Middle frontal gyrus (tissue), 1 donor: Measurements from ENCODE around the gene CPA2.

Experiments used
- DNase-seq: peaks from one replicate; pipeline ENCODE4 v3.0.0-alpha.2; 2015; ENCODE audit warnings: low spot score; ENCODE audit errors: extremely low spot score

The CPA2 gene

DNA sequence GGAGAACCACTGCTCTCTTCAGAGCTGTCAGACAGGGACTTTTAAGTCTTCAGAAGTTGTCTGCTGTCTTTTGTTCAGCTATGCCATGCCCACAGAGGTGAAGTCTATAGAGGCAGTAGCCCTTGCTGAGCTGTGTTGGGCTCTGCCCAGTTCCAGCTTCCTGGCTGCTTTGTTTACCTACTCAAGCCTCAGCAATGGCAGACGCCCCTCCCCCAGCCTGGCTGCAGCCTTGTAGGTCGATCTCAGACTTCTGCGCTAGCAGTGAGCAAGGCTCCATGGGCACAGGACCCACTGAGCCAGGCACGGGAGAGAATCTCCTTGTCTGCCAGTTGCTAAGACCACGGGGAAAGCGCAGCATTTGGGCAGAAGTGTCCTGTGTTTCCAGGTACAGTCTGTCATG lies 12.1 kb upstream of the CPA2 start:
- no peak for DNase-seq

- DNase-seq = no peak
Measured at GRCh38 chr7:130256704-130257103, 10.0 kb upstream of the CPA2 start.

- no peak for DNase-seq
Measured at GRCh38 chr7:130258494-130259078, 8.1 kb upstream of the CPA2 start.

DNA sequence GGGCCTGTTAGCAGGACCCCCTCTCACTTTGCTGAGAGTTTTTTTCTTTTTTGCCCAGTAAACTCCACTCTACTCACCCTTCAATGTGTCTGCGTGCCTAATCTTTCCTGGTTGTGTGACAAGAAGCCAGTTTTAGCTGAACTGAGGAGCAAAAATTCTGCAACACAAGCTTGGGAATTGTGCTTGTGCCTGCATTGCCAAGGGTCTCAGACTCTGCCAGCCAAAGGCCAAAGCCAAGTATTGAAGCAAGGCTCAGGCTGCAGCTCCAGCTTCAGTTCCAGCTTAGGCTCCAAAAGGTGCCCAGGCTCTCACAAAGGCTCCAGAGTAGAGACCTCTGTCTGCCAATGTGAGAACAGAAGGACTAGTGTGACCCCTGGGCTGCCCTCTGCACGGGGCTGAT lies 4.2 kb upstream of the CPA2 start:
- no peak for DNase-seq

DNA sequence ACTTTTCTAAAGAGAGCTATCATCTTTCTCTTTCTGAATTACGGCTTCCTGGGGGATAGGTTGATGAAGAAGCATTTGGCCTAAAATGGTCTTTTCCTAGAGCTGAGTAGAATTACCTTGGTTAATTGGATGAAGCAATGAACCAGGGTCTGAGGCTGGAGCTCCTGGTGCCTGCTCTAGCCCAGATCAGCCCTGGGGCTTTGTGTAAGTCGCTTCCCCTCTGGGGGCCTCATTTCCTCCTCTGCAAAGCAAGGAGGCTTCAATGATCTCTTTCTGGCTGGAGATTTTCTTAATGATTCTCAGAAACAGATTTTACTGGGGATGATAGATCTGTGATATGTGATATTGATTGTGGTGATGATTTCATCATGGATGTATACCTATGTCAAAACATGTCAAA lies 3.5 kb upstream of the CPA2 start:
- no peak for DNase-seq

DNA sequence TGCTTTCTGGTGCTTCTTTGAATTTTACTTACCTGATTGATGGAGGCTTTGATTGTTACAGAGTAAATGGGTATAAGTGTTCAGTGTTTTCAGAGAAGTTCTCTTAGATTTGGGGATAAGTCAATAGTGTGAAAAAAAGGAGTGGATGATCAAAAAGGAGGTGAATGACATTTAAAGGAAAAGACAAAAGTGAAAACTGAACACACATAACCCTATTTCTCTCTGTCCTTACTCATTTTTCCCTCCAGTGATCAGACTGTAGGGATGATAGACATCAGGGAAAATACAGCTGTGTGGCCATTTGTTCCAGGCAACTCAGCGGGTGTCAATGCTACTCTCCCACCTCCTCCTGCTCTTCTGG lies 278 bp downstream of the CPA2 start:
- DNase-seq = no peak

DNA sequence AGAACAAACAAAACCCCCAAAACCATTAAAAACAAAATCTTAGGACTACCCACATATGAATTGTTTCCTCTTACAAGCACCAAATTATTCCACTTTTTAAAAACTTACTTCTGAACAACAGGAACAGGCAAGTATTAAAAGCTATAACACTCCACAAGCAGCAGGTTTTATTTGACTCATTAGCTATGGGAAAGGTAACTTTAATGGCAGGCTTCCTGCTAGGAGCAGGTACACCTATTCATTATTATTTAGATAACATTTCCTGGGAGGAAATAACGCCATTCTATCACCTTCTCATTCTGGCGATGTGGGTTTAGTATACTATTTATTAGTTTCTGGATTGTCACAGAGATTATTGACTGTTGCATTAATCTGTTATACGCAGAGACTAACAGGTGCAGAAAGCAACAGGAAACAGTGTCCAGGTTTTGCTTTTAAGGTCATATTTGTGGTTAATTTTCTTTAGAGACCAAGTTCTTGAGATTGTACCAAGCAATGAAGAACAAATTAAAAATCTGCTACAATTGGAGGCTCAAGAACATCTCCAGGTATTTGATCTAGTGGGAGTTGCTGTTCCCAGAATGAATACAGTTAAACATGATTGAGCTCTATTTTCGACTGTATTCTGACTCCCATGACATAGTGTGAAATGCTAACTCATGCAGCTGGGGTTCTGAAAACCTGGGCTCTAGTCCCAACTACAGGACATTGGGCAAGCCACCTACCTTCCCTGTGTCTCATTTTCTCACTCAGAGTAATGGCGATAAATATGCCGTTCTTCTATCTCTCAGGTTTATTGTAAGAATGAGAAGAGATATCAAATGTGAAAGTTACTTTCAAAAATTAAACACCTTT lies 2.0 kb downstream of the CPA2 start:
- DNase-seq = no peak

DNA sequence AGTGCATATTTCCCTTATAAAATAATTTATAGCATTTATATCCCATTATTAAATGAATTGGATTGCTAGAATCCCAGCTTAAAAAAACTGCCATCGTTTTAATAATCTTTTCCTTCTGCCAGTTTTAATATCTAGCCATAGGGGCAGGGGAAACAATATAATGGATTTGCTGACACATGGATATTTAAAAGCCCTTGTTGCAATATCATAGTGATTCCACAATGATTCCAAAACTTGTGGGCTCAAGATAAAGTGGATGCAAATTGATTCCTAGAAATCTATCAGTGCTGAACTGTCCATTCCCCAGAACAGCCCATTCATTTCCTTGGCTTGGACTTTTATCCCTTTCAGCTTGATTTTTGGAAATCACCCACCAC lies 2.6 kb downstream of the CPA2 start:
- DNase-seq = no peak

DNA sequence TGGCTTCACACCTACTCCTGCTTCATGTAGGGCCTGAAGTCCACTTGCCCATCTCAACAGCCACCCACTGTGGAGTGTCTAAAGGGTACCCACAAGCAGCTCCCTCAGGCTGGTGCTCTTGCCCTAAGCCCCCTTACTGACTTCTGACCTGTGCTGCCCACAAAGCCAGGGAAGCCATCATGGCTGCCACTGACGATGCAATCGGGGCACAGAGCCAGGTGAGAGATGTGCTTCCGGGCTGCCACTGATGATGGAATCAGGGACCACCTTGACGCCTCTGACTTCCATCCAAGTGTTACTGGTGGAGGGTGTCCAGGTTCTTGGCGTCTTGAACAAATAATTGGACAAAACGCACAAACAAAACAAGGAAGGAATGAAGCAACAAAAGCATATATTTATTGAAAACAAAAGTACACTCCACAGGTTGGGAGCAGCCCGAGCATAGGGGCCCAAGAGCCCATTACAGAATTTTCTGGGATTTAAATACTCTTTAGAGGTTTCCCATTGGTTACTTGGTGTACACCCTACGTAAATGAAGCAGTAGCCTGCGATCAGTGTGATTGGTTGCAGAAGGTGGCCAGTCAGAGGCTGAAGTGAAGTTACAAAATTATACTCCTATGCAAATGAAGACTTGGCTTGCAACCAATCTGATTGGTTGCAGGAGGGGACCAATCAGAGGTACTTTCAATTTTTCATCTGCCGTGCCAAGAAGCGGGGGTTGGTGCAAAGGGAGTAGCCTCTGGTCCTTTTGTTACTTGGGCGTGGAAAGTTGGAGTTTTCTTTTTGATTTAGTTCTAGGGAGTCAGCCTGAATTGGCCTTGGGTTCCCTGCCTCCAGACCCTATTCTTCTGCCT lies 4.5 kb downstream of the CPA2 start:
- no peak for DNase-seq

- DNase-seq = no peak
Measured at GRCh38 chr7:130272381-130273080, 5.9 kb downstream of the CPA2 start.

GRCh38 chr7:130273081-130273932 lies 6.6 kb downstream of the CPA2 start:
- no peak for DNase-seq

DNA sequence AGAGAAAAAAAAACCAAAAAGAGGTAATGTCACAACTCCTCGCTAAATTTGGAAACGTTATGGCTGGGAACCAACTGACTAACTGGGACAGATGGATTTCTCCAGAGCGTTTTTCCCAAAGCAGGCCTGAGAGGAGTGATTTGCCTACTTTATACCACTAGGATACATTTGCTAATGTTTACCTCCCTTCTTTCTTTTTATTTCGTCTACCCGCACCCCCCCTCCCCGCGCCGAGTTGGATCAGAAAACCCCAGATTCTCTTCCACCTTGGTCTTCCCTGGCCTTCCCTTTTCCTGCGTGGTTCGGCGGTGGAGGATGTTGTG lies 7.2 kb downstream of the CPA2 start:
- DNase-seq = peak; percentile 40

- DNase-seq = no peak
Measured at GRCh38 chr7:130274296-130274695, 7.6 kb downstream of the CPA2 start.

DNA sequence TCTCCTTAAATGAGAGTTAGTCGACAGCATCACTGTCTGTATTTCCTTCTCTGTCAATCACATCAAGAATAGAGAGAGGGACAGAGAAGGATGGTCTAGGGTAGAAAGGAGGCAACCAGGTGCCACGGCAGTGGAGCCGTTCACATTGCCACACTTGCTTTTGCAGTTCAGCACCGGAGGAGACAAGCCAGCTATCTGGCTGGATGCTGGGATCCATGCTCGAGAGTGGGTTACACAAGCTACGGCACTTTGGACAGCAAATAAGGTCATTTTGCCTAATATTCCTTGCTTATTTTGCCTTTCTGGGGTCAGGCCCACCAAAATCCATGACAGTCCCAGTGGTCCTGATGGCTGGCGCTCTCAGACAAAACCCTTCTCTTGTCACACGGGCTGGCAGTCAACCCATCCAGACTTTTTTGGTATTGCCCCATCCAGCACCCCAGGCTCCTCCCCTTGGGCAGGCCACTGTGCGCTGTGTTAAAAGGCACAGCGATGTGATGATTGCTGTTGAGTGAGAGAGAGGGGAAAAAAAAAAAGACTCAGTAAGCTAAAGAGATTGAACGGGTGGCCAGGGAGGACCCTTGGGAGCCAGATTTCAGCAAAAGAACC lies 8.4 kb downstream of the CPA2 start:
- no peak for DNase-seq

- DNase-seq = no peak
Measured at GRCh38 chr7:130275826-130276297, 9.2 kb downstream of the CPA2 start.

DNA sequence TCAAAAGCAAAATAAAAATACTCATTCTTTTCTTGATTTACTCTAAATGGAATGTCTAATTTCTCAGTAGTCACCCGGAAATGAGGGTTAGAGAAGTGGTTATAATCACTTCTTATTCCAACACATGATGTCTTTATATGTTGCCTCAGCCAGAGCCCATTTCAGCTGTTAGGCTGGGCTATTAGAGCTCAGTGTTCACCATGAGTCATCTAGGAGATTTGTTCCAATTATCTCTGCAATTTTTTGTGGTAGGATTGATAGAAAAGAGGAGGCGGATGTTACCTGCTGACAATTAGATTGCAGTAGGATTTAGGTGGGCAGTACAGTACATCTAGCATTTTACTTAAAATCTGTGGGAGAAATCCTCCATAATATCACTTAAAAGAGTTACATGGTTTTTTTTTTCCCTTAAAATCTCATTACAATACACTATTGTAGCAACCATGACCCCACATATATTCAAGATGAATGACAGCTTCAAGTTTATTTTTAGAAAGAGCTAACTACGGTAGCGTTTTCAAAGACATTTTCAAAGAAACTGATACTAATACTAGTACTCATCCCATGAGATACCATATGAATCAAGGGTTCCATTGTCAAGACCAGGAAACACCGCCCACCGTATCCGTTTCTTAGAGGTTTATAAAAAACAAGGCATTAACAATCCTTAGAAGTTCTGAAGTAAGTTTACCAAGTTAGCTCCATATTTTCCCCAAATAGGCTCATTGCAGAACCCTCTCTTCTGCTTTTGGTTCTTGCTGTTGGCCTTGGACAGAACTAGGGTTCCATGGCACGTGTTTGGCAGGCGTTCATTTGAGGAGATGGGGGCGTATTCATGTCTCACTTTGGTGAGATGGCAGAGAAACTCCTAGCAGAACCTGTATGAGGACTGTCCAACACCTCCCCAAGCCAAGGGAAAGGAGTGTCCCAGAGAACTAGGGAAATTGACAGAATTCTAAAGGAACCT lies 10.4 kb downstream of the CPA2 start:
- no peak for DNase-seq

GRCh38 chr7:130277763-130278643 lies 11.3 kb downstream of the CPA2 start:
- no peak for DNase-seq

GRCh38 chr7:130278860-130279259 lies 12.2 kb downstream of the CPA2 start:
- DNase-seq = no peak
